ENCODE data around the gene HSD3B7. TPM values are rescaled to one million over a fixed set of nuclear protein-coding genes. Genes with fewer than 3 reads are reported as not detected.
"Not testable (repeated sequence)": the region's sequence is repeated elsewhere in the genome, so short reads cannot be mapped to it uniquely, and the experiment has no call there.

The HSD3B7 gene
- total and polyA plus RNA-seq, 10 of the 15 experiments (the other 5 are each of a cell fraction or from before 2014, with no cell fraction given) = 0.18 to 1.8 (median 0.48) TPM; not detected in 1

DNA sequence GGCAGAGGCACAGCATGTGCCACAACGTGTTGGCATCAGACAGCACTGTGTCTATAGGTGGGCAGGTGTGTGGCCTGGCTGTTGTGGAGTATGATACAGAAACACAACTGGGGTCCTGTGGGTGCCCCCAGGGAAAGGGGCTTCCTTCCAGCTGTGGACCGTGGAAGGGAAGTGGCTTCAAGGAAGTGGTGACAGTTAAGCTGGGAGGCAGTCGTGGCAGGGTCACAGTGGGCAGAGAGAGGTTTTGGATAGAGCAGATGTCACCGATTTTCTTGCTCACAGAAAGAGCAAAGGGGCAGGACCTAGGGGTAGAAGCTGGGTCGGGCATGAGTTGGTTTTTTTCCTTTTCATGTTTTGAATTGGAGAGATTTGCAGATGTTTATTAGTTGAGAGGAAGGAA lies 47.3 kb upstream of the HSD3B7 start:
- BruUV-seq (replicated peaks) = no TSS peak
- Histone ChIP-seq H3K79me2 (ENCODE audit: control insufficient read depth, insufficient read depth, low read length) (no peaks in the 10 kb centered on the region), H3K36me3 (ENCODE audit: control insufficient read depth in 2 of 2, insufficient read depth in 2 of 2, low read length in 1 of 2) (peaks cover 0 to 4% of the 10 kb centered on the region in 2 experiments; a peak in 2 of 4 replicates), H3K27ac (ENCODE audit: control insufficient read depth, insufficient read depth) (no peak overlapping the region), H3K9me3 (replicated peaks; ENCODE audit: control insufficient read depth, insufficient read depth, low read length) (no peaks in the 10 kb centered on the region), H3K4me3 (no peak overlapping the region), H4K20me1 (ENCODE audit: control insufficient read depth, insufficient read depth) (no peaks in the 10 kb centered on the region), H3K9ac (ENCODE audit: control insufficient read depth, insufficient read depth, low read length) (no peak overlapping the region), H3K4me2 (ENCODE audit: control insufficient read depth, insufficient read depth) (no peak overlapping the region), H3K4me1 (ENCODE audit: control insufficient read depth, insufficient read depth, low read length) (peaks cover 9% of the 10 kb centered on the region), H2AFZ (ENCODE audit: control insufficient read depth, low read depth, low read length) (no peak overlapping the region), H3K27me3 (replicated peaks in 1 of 2; ENCODE audit: control insufficient read depth in 2 of 2, insufficient read depth in 2 of 2, low read length in 1 of 2) (no peaks in the 10 kb centered on the region)
- TF ChIP-seq, protein P1, sequence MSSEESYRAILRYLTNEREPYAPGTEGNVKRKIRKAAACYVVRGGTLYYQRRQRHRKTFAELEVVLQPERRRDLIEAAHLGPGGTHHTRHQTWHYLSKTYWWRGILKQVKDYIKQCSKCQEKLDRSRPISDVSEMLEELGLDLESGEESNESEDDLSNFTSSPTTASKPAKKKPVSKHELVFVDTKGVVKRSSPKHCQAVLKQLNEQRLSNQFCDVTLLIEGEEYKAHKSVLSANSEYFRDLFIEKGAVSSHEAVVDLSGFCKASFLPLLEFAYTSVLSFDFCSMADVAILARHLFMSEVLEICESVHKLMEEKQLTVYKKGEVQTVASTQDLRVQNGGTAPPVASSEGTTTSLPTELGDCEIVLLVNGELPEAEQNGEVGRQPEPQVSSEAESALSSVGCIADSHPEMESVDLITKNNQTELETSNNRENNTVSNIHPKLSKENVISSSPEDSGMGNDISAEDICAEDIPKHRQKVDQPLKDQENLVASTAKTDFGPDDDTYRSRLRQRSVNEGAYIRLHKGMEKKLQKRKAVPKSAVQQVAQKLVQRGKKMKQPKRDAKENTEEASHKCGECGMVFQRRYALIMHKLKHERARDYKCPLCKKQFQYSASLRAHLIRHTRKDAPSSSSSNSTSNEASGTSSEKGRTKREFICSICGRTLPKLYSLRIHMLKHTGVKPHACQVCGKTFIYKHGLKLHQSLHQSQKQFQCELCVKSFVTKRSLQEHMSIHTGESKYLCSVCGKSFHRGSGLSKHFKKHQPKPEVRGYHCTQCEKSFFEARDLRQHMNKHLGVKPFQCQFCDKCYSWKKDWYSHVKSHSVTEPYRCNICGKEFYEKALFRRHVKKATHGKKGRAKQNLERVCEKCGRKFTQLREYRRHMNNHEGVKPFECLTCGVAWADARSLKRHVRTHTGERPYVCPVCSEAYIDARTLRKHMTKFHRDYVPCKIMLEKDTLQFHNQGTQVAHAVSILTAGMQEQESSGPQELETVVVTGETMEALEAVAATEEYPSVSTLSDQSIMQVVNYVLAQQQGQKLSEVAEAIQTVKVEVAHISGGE (CRISPR knock-in tag; IDR thresholded peaks at IDR 0.05) = no peak
- TF ChIP-seq RFX5 (IDR thresholded peaks at IDR 0.05; ENCODE audit: low read depth, low read length) (no peak), DPF2 (IDR thresholded peaks at IDR 0.05) (no peak)
- intact Hi-C loops (cut with micrococcal nuclease; ENCODE audit: unreplicated experiment) (no loop called here), in situ Hi-C loops (cut with MboI) (no loop called here)
- no peak for DNase-seq (ENCODE audit: low read depth, low spot score)
- no peak for FAIRE-seq
- ChIA-PET SMC1A (ENCODE audit: uncharacterized antibody, unreplicated experiment) (no interaction called here), RAD21 (ENCODE audit: unreplicated experiment) (interaction anchor here (0.6 kb wide), 1 partner anchor 205 kb away, joined by 3 read pairs; no protein-coding TSS in a partner anchor), CTCF (interaction anchor here (1.5 to 4.0 kb wide), 3 partner anchors 10 to 93 kb away, joined by 3 to 14 read pairs (median 7); no protein-coding TSS in a partner anchor), POLR2A (interaction anchor here (0.6 kb wide), 1 partner anchor 22 kb away, joined by 5 read pairs; no protein-coding TSS in a partner anchor)
- 47% methylated on average over 5 of the region's 5 CpGs for WGBS (ENCODE audit: insufficient coverage, insufficient replicate concordance, low lambda C conversion rate, missing lambda C conversion rate)
- ATAC-seq = no peak

DNA sequence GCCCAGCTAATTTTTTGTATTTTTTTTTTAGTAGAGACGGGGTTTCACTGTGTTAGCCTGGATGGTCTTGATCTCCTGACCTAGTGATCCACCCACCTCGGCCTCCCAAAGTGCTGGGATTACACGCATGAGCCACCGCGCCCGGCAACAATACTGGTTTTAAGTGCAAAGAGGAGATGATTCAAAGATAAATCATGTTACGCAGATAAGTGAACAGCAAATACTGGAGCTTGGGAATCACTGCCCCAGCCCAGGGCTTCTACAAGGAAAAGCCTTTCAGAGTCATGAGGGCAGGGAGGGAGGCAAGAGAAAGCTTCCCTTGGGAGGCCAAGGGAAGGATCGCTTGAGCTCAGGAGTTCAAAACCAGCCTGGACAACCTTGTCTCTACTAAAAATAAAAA lies 45.4 kb upstream of the HSD3B7 start:
- POLR2A ChIA-PET = interaction anchor here (0.6 to 3.2 kb wide), 2 partner anchors 16 to 218 kb away, joined by 3 to 8 read pairs; partner anchors contain the start of gene FBXL19

More for the DNA sequence above, 45.4 kb upstream of the HSD3B7 start:
- intact Hi-C loops (cut with micrococcal nuclease; ENCODE audit: unreplicated experiment); H4K20me1 ChIP-seq (ENCODE audit: control insufficient read depth, insufficient read depth); H3K27me3 ChIP-seq (replicated peaks in 1 of 2; ENCODE audit: control insufficient read depth in 2 of 2, insufficient read depth in 2 of 2, low read length in 1 of 2); DNase-seq (ENCODE audit: low read depth, low spot score); in situ Hi-C loops (cut with MboI); H3K79me2 ChIP-seq (ENCODE audit: control insufficient read depth, insufficient read depth, low read length); BruUV-seq (replicated peaks); H3K36me3 ChIP-seq (ENCODE audit: control insufficient read depth in 2 of 2, insufficient read depth in 2 of 2, low read length in 1 of 2); FAIRE-seq; H2AFZ ChIP-seq (ENCODE audit: control insufficient read depth, low read depth, low read length); H3K27ac ChIP-seq (ENCODE audit: control insufficient read depth, insufficient read depth); H3K4me1 ChIP-seq (ENCODE audit: control insufficient read depth, insufficient read depth, low read length); H3K4me2 ChIP-seq (ENCODE audit: control insufficient read depth, insufficient read depth); H3K4me3 ChIP-seq; H3K9ac ChIP-seq (ENCODE audit: control insufficient read depth, insufficient read depth, low read length); H3K9me3 ChIP-seq (replicated peaks; ENCODE audit: control insufficient read depth, insufficient read depth, low read length); ATAC-seq: not testable (repeated sequence)
- CTCF ChIA-PET = interaction anchor here (1.5 to 5.0 kb wide), 5 partner anchors 11 to 124 kb away, joined by 3 to 60 read pairs (median 14); no protein-coding TSS in a partner anchor
- WGBS (ENCODE audit: insufficient coverage, insufficient replicate concordance, low lambda C conversion rate, missing lambda C conversion rate) = 90% methylated on average over 8 of the region's 8 CpGs
- SMC1A ChIA-PET (ENCODE audit: uncharacterized antibody, unreplicated experiment) = interaction anchor here (1.4 to 4.0 kb wide), 3 partner anchors 16 to 324 kb away, joined by 3 to 39 read pairs (median 3); no protein-coding TSS in a partner anchor
- RAD21 ChIA-PET (ENCODE audit: unreplicated experiment) = interaction anchor here (0.6 to 4.2 kb wide), 3 partner anchors 53 to 246 kb away, joined by 3 to 34 read pairs (median 3); no protein-coding TSS in a partner anchor
